Anterior cingulate cortex (tissue), 58 donors: ENCODE data around the gene TNKS2.
"Not testable (repeated sequence)": the region's sequence is repeated elsewhere in the genome, so short reads cannot be mapped to it uniquely, and the experiment has no call there.

ENCODE experiments used
- DNase-seq, 58 donors: peaks; one replicate each; lab custom pipeline; 2025; lab: John Stamatoyannopoulos, UW

Gene TNKS2

DNA sequence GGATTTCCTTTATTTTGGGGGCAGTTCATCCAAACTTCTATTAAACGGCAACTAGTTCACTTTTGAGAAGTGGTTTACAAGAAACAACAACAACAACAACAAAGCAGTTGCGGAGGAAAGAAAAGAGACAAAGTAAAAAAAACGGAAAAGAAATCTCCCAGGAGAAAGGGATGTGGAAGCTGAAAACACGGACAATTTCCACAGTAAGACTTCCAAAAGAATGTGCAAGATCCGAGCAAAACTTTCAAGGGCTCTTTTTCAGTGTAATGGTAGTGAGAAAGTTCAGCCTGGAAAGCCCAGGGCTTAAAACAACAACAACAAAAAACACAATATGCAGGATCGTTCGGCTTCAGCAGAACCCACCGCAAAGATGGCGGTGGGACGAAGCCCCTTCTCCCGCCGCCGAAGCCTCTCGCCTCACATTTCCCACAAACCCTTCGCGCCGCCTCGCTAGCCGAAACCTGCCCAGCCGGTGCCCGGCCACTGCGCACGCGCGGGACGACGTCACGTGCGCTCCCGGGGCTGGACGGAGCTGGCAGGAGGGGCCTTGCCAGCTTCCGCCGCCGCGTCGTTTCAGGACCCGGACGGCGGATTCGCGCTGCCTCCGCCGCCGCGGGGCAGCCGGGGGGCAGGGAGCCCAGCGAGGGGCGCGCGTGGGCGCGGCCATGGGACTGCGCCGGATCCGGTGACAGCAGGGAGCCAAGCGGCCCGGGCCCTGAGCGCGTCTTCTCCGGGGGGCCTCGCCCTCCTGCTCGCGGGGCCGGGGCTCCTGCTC, at the start of gene TNKS2:
Gene TNKS2 (plus strand): TSS at position 553 of the 775 bp plus-strand sequence. CDS start 265 bp downstream, outside the sequence.
- DNase-seq: peak; percentile 49 to 93 (median 87)

DNA sequence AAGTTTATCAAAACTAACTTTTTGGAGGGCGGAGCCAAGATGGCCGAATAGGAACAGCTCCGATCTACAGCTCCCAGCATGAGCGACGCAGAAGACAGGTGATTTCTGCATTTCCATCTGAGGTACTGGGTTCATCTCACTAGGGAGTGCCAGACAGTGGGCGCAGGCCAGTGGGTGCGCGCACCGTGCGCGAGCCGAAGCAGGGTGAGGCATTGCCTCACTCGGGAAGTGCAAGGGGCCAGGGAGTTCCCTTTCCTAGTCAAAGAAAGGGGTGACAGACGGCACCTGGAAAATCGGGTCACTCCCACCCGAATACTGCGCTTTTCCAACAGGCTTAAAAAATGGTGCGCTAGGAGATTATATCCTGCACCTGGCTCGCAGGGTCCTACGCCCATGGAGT, 48.6 kb upstream of the TNKS2 start:
- not testable (repeated sequence) for DNase-seq

DNA sequence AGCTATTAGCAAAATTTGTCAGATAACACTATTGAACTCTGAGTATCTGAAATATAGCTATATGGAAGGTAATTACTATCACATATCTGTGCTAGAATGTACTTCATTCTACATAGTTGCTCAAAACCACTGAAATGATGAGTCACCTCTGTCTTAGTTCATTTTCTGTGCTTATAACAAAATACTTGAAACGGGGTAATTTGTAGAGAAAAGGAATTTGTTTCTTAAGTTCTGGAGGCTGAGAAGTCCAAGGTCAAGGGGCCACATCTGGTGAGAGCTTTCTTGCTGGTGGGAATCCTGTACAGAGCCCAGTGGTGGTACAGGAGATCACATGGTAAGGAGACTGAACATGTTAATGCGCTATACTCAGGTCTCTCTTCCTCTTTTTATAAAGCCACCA, 41.9 kb upstream of the TNKS2 start:
- no peak for DNase-seq

DNA sequence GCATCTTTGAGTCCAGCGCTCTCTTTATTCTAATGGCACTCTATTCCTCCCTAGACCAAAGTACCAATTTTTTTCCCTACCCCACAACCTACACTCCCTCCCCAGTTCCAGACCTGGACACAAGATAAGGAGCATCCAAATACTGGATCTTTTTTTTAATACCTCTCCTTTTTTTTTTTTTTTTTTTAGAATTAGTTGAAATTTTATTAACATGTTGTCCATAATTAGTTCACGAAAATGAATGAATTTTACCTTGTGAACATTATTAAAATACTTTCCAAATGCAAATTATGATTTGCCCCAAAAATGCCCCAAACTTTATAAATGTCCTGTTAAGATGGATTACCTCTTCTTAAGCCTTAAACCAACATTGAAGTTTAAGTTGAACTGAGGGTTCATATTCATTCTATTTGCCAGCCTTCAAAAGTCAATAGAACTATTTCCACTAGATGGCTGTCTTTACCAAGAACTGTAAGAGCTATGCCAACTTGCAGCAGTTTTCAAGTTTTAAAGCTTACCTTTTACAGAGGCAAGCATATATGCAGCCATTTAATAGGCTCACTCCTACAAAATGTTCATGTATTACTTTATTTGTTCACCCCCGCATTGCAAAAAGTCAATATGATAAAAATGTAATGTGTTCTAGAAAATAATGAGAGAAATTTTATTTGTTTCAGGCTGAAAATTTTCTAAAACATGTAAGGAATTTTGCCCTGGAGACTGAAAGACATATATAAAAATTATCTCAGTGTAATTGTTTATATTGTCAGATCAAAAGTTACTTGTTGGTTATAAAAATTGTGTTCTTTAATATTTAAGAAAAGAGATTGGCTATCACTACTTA, 39.7 kb upstream of the TNKS2 start:
- DNase-seq: peak in 1 of 58 donors; percentile 39

DNA sequence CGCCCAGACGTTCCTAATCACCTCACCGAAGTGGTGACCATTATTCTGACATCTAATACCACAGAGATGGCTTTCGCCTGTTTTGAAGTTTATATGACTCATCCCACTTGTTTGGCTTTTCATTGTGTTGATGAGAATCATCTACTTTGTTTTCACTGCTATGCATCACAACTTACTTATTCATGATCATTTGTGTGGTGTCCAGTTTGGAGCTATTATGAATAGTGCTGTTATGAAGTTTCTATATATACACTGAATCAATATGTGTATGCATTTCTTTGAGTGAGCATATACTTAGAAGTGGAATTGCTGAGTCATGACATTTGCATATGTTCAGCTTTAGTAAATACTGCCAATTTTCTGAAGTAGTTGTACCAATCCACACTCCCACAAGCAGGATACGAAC, 38.6 kb upstream of the TNKS2 start:
- DNase-seq: no peak

DNA sequence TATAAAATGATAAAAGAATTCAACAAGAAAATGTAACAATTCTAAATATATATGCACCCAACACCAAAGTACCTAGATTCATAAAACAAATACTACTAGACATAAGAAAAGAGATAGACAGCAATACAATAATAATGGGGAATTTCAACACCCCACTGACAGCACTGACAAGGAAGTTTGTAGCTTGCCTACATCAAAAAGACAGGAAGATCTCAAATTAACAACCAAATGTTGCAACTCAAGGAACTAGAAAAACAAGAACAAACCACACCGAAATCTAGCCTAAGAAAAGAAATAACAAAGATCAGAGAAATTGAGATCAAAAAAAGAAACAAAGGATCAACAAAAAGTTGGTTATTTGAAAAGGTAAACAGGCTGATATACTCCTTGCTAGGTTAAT, 36.5 kb upstream of the TNKS2 start:
- no peak for DNase-seq

DNA sequence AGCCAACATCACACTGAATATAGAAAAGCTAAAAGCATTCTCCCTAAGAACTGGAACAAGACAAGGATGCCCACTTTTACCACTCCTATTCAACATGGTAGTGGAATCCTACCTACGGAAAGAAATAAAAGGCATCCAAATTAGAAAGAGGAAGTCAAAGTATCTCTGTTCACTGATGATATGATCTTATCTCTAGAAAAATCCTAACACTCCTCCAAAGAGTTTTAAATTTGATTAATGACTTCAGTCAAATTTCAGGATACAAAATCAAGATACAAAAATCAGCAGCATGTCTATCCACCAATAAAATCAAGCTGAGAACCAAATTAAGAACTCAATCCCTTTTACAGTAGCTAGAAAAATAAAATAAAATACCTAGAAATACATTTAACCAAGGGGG, 35.3 kb upstream of the TNKS2 start:
- DNase-seq: no peak

DNA sequence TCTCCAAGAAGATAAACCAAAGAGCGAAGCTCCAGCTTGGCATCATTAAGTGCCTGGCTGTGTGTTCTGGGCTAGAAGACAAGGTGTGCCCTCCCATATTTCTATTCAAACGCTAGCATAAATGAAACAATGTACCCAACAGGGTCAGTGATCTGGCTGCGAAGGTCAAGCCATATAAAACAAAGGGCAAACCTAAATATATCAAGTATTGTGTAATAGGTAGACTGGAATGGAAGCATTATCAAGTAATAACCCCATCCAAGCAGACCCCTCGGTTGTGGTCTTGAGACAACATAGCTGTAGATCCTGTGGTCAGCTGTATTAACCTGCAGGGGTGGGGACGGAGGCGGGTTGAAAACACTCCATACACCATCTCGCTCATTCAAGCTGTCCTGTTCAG, 31.6 kb upstream of the TNKS2 start:
- no peak for DNase-seq

DNA sequence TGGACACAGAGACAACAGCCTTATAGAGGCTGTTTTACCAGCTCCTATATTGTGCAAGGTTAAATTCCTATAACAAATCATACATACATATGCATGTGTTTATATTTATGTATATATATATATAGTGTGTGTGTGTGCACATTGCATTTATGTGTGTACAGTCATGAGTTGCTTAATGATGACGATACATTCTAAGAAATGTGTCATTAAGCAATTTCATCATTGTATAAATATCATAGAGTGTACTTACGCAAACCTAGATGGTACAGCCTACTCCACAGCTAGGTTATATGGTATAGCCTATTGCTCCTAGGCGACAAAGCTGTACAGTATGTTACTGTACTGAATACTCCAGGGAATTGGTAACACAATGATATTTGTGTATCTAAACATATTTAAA, 30.1 kb upstream of the TNKS2 start:
- DNase-seq: no peak

DNA sequence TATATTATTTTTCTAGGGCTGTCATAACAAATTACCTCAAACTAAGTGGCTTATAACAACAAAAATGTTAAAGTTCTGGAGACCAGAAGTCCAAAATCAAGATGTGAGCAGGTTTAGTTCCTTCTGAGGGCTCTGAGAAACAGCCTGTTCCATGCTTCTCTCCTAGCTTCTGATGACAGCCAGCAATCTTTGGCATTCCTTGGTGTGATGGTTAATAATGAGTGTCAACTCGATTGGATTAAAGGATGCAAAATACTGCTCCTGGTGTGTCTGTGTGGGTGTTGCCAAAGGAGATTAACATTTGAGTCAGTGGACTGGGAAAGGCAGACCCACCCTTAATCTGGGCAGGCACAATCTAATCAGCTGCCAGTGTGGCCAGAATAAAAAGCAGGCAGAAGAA, 26.3 kb upstream of the TNKS2 start:
- DNase-seq: no peak

DNA sequence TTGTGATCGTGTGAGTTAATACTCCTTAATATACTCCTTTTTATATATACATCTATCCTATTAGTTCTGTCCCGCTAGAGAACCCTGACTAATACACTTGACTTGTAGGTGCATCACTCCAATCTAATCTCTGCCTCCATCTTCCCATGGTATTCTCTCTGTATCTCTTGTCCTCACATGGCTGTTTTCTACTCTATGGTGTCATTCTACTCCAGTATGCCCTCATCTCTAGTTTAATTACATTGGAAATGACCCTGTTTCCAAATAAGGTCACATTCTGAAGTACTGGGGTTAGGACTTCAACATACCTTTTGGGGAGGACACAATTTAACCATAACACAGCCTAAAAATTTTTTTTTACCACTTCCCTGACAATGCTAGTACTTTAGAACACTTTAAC, 25.8 kb upstream of the TNKS2 start:
- no peak for DNase-seq

DNA sequence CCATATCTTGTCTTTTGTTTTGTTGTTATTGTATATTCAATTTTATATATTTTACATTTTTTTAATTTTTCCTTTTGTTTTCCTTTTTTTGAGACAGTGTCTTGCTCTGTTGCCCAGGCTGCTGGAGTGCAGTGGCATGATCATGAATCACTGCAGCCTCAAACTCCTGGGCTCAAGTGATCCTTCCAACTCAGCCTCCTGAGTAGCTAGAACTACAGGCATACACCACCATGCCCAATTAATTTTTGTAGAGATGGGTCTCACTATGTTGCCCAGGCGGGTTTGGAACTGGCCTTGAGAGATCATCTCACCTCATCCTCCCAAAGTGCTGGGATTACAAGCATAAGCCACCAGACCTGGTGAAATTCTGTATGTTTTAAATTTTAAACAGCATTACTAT, 25.4 kb upstream of the TNKS2 start:
- DNase-seq: no peak

DNA sequence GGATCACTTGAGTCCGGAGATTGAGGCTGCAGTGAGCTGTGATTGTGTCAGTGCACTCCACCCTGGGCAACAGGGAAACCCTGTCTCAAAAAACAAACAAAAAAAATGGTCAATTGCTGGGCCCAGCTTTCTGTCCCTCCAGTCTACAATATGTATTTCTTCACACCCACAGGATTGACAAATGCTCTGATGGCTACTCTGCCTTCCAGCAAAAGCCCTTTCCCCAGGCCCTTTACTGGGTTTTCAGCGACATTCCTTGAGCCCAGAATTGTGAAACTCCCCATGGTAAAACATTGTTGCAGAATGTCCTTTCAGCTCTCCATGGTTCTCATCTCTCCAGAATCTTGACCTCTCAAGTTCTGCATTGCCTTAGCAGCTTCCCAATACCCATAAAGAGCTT, 23.7 kb upstream of the TNKS2 start:
- DNase-seq: no peak

DNA sequence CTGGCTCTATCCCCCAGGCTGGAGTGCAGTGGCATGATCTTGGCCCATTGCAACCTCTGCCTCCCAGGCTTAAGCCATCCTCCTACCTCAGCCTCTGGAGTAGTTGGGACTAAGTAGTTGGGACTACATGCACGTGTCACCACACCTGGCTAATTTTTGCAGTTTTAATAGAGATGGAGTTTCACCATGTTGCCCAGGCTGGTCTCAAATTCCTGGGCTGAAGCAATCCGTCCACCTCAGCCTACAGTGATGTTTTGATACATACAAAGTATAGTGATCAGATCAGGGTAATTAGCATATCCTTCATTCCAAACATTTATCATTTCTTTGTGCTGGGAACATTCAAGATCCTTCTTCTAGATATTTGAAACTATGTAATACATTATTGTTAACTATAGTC, 22.5 kb upstream of the TNKS2 start:
- no peak for DNase-seq

DNA sequence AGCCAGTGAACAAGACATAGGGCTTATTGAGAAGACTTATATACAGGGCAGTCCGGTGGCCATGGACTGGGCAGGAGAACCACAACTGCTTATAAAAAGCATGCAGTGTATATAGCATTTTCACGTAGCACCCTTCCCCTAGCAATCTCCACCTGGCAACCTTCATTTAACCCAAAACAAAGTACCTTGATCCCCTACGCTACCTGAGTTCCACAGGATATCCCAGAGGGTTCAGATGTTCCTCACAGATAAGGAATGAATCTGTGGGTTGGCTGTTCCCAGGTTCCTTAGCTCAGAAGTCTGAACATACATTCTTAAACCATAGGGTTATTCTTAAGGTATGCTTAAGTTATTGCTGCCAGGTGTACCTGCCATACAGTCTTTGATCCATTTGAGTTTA, 22.0 kb upstream of the TNKS2 start:
- DNase-seq: no peak

DNA sequence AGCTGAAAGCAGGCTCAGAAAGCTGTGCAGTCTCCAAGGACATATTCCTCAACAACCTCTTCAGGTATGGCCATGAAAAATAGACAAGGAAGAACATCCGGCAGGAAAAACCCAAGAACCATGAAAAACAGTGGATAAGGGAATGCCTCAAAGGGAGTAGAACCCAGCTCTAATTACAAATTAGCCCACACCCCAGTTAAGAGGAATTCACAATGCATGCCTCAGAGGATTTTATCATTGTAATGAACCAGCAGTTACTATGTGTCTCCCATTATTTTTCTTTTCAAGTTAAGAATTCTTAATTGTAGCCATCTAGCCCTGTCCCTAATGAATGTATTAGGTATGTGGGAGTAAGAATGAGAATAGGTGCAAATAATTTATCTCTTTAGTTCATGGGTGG, 19.7 kb upstream of the TNKS2 start:
- DNase-seq: no peak

DNA sequence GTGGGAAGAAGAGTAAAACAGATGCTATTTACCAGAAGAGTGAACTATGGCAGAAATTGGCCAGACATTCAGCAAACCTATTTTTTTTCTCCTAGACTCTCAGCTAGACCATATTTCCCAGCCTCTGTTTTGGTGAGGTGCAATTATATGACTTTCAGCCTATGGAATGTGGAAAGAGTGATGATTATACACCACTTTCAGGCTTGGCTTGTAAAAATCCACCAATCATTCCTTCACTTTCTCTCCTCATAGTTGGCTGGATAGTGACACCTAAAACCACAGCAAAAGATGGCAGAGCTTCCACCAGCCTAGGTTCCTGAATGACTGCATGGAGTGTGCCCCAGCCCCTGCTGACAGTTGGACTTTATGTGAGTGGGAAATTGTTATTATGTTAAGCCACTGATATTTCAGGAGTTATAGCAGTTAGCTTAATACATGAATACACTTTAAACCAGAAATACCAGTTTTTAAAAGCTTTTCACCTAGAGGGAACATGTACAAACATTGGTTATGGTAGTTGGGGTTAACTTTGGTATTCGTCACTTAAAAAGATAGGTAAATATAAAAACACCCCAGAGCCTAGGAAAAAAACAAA, 19.1 kb upstream of the TNKS2 start:
- DNase-seq: no peak

DNA sequence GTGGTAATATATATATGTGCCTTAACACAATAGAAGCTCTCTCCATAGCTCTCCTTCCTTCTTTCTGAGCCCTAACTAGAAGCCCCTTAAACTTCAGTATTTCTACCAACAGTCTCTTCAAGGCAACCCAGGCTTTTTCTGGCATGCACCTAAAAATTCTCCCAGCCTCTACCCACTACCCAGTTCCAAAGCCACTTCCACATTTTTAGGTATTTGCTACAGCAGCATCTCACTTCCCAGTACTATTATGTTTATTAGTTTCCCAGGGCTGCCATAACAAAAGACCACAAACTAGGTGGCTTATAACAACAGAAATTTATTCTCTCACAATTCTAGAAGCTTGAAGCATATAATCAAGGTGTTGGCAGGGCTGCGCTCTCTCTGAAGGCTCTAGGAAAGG, 15.7 kb upstream of the TNKS2 start:
- DNase-seq: no peak

DNA sequence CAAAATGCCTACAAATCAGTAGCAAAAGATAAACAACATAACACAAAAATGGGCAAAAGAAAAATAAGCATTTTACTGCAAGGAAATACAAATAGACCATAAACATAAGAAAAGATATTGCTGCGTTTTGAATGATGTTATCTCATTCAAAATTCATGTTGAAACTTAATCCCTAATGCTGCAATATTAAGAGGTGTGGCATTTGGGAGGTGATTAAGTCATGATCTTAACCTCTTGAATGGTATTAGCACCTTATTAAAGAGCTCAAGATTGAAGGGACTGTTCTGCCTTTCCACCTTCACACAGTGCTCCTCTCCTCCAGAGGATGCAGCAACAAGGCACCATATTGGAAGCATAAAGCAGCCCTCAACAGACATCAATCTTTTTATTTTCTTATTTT, 12.4 kb upstream of the TNKS2 start:
- DNase-seq: no peak

DNA sequence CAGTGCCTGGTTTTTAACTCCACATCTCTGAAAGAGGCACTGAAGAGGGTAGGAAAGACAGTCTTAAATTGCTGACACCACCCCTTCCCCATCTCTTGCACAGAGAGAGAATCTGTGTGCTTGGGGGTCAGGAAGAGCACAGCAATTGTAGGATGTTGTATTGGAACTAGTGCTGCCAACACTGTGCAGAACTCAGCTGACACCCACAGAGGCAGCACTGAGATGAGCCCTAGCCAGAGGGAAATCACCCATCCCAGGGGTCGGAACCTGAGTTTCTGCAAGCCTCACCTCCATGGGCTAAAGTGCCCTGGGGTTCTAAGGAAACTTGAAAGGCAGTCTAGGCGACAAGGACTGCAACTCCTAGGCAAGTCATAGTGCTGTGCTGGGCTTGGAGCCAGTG, 11.0 kb upstream of the TNKS2 start:
- DNase-seq: no peak

DNA sequence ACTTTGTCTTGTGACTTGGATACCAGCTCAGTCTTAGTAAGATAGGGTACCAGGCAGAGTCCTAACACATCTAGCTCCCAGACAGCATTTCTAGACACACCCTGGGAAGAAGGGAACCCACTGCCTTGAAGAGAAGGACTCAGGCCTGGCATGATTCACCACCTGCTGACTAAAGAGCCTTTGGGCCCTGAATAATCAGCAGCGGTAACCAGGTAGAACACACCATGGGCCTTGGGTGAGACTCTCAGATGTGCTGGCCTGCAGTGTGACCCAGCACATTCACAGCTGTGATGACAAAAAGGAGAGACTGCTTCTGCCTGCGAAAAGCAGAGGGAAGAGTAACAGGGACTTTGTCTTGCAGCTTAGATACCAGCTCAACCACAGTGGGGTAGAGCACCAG, 10.4 kb upstream of the TNKS2 start:
- no peak for DNase-seq

DNA sequence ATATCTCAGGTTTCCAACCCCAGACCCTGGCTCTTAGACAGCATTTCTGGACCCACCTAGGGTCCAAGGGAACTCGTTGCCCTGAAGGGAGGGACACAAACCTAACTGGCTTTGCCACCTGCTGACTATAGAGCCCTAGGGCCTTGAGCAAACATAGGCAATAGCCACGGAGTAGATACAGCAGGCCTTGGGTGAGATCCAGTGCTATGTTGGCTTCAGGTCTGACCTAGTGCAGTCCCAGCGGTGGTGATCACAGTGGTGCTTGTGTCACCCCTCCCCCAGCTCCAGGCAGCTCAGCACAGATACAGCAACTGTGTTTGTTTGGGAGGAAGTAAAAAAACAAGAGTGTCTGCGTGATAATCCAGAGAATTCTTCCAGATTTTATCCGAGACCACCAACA, 9.7 kb upstream of the TNKS2 start:
- no peak for DNase-seq
